GM12878 (cell line): ENCODE data around the gene MRPL54. TPM values are rescaled to one million over a fixed set of nuclear protein-coding genes. Genes with fewer than 3 reads are reported as not detected.

Source experiments
- ATAC-seq: fragments of 200-7000 bp; cut with Tn5 transposase; 3 replicates; pipeline ENCODE4 v1.9.1; 2020; ENCODE audit warnings: mild to moderate bottlenecking, moderate library complexity
- BruUV-seq: library from RNA; stranded (reverse); fragments of 400-500 nt; replicated peaks from 2 replicates; lab custom pipeline; 2021; lab: Mats Ljungman, UMichigan
- CTCF ChIA-PET: fragments of 300-600 bp; sonication (Branson Sonifier 250); formaldehyde crosslinking; extraction: SDS; loops from one replicate; lab custom pipeline; 2021; ENCODE audit warnings: inconsistent platforms; lab: Yijun Ruan, JAX
- POLR2A ChIA-PET: fragments of 350-600 bp; formaldehyde crosslinking; extraction: SDS; loops from one replicate; lab custom pipeline; 2021; ENCODE audit warnings: inconsistent platforms; lab: Charles Lee
- RAD21 ChIA-PET: fragments of 300-600 bp; sonication (Branson Sonifier 250); formaldehyde crosslinking; loops from one replicate; lab custom pipeline; 2023; ENCODE audit warnings: antibody characterized with exemption; ENCODE audit not compliant: unreplicated experiment; lab: Charles Lee
- SMC1A ChIA-PET: fragments of 300-600 bp; sonication (Branson Sonifier 250); formaldehyde crosslinking; loops from one replicate; lab custom pipeline; 2023; ENCODE audit not compliant: unreplicated experiment, uncharacterized antibody; lab: Charles Lee
- DNase-seq: peaks from one replicate; pipeline ENCODE4 v3.0.0-alpha.2; 2011; ENCODE audit warnings: low read depth, low spot score
- FAIRE-seq: peaks from 3 replicates; lab custom pipeline; 2011; peaks lifted over from hg19 to GRCh38; lab: Jason Lieb, UNC
- H2AFZ ChIP-seq: 2 replicates; pipeline ENCODE4 v1.6.0; 2011; ENCODE audit warnings: low read depth, low read length, control low read depth; ENCODE audit not compliant: control insufficient read depth
- H3K27ac ChIP-seq: 2 replicates; pipeline ENCODE4 v1.5.1; 2011; ENCODE audit warnings: control low read depth; ENCODE audit not compliant: control insufficient read depth, insufficient read depth
- H3K27me3 ChIP-seq, 2 experiments: replicated peaks in 1 of 2; 2 replicates each; pipeline versions ENCODE4 v1.6.0 to v1.6.1; 2011; ENCODE audit warnings: low read length in 1 of 2; ENCODE audit not compliant: control insufficient read depth in 2 of 2, insufficient read depth in 2 of 2
- H3K36me3 ChIP-seq, 2 experiments: 2 replicates each; pipeline ENCODE4 v1.5.1; 2011; ENCODE audit warnings: low read length in 1 of 2; ENCODE audit not compliant: control insufficient read depth in 2 of 2, insufficient read depth in 2 of 2
- H3K4me1 ChIP-seq: 2 replicates; pipeline ENCODE4 v1.6.1; 2011; ENCODE audit warnings: mild to moderate bottlenecking, low read length, moderate library complexity, mixed read lengths; ENCODE audit not compliant: control insufficient read depth, insufficient read depth
- H3K4me2 ChIP-seq: 2 replicates; pipeline ENCODE4 v1.6.0; 2011; ENCODE audit warnings: control low read depth; ENCODE audit not compliant: control insufficient read depth, insufficient read depth
- H3K4me3 ChIP-seq: fragments of 200-600 bp; sonication (generic); 2 replicates; pipeline ENCODE4 v1.5.1; 2016
- H3K79me2 ChIP-seq: 2 replicates; pipeline ENCODE4 v1.6.0; 2011; ENCODE audit warnings: low read length; ENCODE audit not compliant: control insufficient read depth, insufficient read depth
- H3K9ac ChIP-seq: 2 replicates; pipeline ENCODE4 v1.8.0; 2011; ENCODE audit warnings: low read length, control low read depth, mixed read lengths; ENCODE audit not compliant: control insufficient read depth, insufficient read depth
- H3K9me3 ChIP-seq: replicated peaks from 3 replicates; pipeline ENCODE4 v1.5.1; 2011; ENCODE audit warnings: mild to moderate bottlenecking, low read length; ENCODE audit not compliant: control insufficient read depth, insufficient read depth
- H4K20me1 ChIP-seq: 2 replicates; pipeline ENCODE4 v1.6.0; 2011; ENCODE audit not compliant: control insufficient read depth, insufficient read depth
- CREM ChIP-seq: IDR thresholded peaks from 2 replicates; pipeline ENCODE4 v1.6.1; 2014; ENCODE audit warnings: antibody characterized with exemption, low read depth
- IRF3 ChIP-seq: fragments of 450-650 bp; IDR thresholded peaks from 2 replicates; pipeline ENCODE4 v1.6.1; 2014; ENCODE audit warnings: mild to moderate bottlenecking
- MXI1 ChIP-seq: fragments of 150-350 bp; IDR thresholded peaks from 2 replicates; pipeline ENCODE4 v1.6.1; 2011; ENCODE audit warnings: low read depth, mild to moderate bottlenecking, inconsistent platforms, low read length, improper control_type of control experiment
- RELB ChIP-seq: fragments of 450-650 bp; IDR thresholded peaks from 2 replicates; pipeline ENCODE4 v1.6.1; 2017; ENCODE audit warnings: low read depth, mild to moderate bottlenecking, moderate library complexity
- WGBS: methylation state at CpG from one replicate; pipeline ENCODE4 v1.1.6; 2016; ENCODE audit warnings: low lambda C conversion rate; ENCODE audit not compliant: insufficient replicate concordance, insufficient coverage; ENCODE audit errors: missing lambda C conversion rate; 5-methylcytosine and 5-hydroxymethylcytosine counted together
- in situ Hi-C: fragments of 300-500 bp; cut with MboI; formaldehyde crosslinking; loops from 9 replicates; pipeline ENCODE4 v1.14.3; 2018; ENCODE audit warnings: mixed read lengths
- intact Hi-C: fragments of 100-400 bp; cut with micrococcal nuclease; formaldehyde crosslinking; loops from one replicate; pipeline ENCODE4 v1.14.2; 2022; ENCODE audit not compliant: unreplicated experiment
- polyA plus RNA-seq, 11 experiments: library from polyadenylated mRNA; depleted of rRNA in 4 of 11; unstranded in 6 of 11; stranded (reverse) in 5 of 11; fragments of >200 nt; fragmentation: Nextera tagmentation in 4 of 11; fragmentation: Illumina TruSeq in 1 of 11; extraction: Ambion mirVana in 4 of 11; extraction: Trizol in 1 of 11; gene quantifications; 1 replicate in 1 of 11; 2 replicates in 10 of 11; pipeline versions ENCODE4 v1.2.1 to v1.2.3, GENCODE V29; 2011 to 2016; ENCODE audit warnings: inconsistent platforms in 2 of 11, missing spikeins in 2 of 11, low read depth in 1 of 11
- total RNA-seq, 4 experiments: library from RNA; depleted of rRNA in 3 of 4; stranded (reverse); fragments of >200 nt in 3 of 4; fragmentation: Illumina TruSeq in 1 of 4; extraction: Trizol in 1 of 4; gene quantifications; 2 replicates each; pipeline versions ENCODE4 v1.2.1 to v1.2.3, GENCODE V29; 2013 to 2021
- TF ChIP-seq, protein P1 (sequence below): IDR thresholded peaks from 2 replicates; pipeline ENCODE4 v1.6.1; 2012; ENCODE audit warnings: low read depth, low read length, improper control_type of control experiment

MRPL54 gene
- total and polyA plus RNA-seq, 10 of the 15 experiments (the other 5 are each of a cell fraction or from before 2014, with no cell fraction given), result 3.1 to 98.7 (median 75.2) TPM

- TF ChIP-seq RELB (peak; percentile 94), CREM (0 out of 2 replicates have a peak, but pooled peaks have one; percentile 23)
- TF ChIP-seq, protein P1, sequence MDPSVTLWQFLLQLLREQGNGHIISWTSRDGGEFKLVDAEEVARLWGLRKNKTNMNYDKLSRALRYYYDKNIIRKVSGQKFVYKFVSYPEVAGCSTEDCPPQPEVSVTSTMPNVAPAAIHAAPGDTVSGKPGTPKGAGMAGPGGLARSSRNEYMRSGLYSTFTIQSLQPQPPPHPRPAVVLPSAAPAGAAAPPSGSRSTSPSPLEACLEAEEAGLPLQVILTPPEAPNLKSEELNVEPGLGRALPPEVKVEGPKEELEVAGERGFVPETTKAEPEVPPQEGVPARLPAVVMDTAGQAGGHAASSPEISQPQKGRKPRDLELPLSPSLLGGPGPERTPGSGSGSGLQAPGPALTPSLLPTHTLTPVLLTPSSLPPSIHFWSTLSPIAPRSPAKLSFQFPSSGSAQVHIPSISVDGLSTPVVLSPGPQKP, result 0 out of 2 replicates have a peak, but pooled peaks have one; percentile 21
Measured at GRCh38 chr19:3721131-3721886, 41.2 kb upstream of the MRPL54 start (continued).

- no peak overlapping the region for H2AFZ ChIP-seq
- no peak for DNase-seq
- FAIRE-seq, result no peak
- SMC1A ChIA-PET, result no interaction called here
- ATAC-seq, result no peak
- H3K9ac ChIP-seq, result no peak overlapping the region
- WGBS, result 35% methylated on average over 24 of the region's 26 CpGs
- H4K20me1 ChIP-seq, result no peaks in the 10 kb centered on the region
- H3K4me3 ChIP-seq, result no peak overlapping the region
- H3K27me3 ChIP-seq, result peaks cover 1 to 3% of the 10 kb centered on the region in 2 experiments; a peak in 1 of 4 replicates
- in situ Hi-C loops (no loop called here), intact Hi-C loops (no loop called here)
- TF ChIP-seq, protein P1, result no peak
- TF ChIP-seq MXI1 (no peak), IRF3 (no peak), CREM (no peak)
- H3K79me2 ChIP-seq, result no peaks in the 10 kb centered on the region
- POLR2A ChIA-PET, result no interaction called here
- no peak overlapping the region for H3K27ac ChIP-seq
- no TSS peak for BruUV-seq
- H3K4me1 ChIP-seq, result no peaks in the 10 kb centered on the region
- CTCF ChIA-PET, result interaction anchor here (0.6 kb wide), 1 partner anchor 16 kb away, joined by 3 read pairs; no protein-coding TSS in a partner anchor
- RAD21 ChIA-PET, result no interaction called here
- peak overlapping the region; percentile 33; the same call in 1 of the 2 replicates for H3K4me2 ChIP-seq
- no peaks in the 10 kb centered on the region for H3K9me3 ChIP-seq
- no peaks in the 10 kb centered on the region for H3K36me3 ChIP-seq
Measured at GRCh38 chr19:3721887-3722442, 40.5 kb upstream of the MRPL54 start.
